ENCODE measurements around the gene FALEC. TPM values are rescaled to one million over a fixed set of nuclear protein-coding genes. Genes with fewer than 3 reads are reported as not detected.

FALEC gene
- total and polyA plus RNA-seq, 2 of the 8 experiments (the other 6 are each of a cell fraction or from before 2014, with no cell fraction given), result not detected

- Histone ChIP-seq H4K8ac (ENCODE audit: extremely low read depth, insufficient read depth, low read length) (no peak overlapping the region), H3K4ac (replicated peaks; ENCODE audit: insufficient read length, low read depth, low read length) (no peak overlapping the region), H3K79me1 (ENCODE audit: low read depth, low read length) (0 out of 2 replicates have a peak, but pooled peaks cover 3% of the 10 kb centered on the region), H4K5ac (ENCODE audit: insufficient read length, low read depth, low read length) (no peak overlapping the region), H2BK12ac (ENCODE audit: low read depth, low read length) (peak overlapping the region; percentile 64; the same call in 1 of the 2 replicates), H3K4me1 (replicated peaks in 1 of 4; ENCODE audit: control insufficient read depth in 3 of 4, insufficient read depth in 4 of 4, low read length in 3 of 4) (peaks cover 11 to 22% (median 18%) of the 10 kb centered on the region in 4 experiments), H2BK5ac (ENCODE audit: low read depth, low read length) (no peak overlapping the region), H2BK20ac (ENCODE audit: low read length) (no peak overlapping the region), H3K23me2 (ENCODE audit: low read depth, low read length) (peaks cover 7% of the 10 kb centered on the region), H3K18ac (ENCODE audit: extremely low read depth, low read length) (no peak overlapping the region), H3K36me3 (ENCODE audit: control insufficient read depth in 2 of 4, insufficient read depth in 4 of 4, low read length in 3 of 4) (peaks cover 0 to 4% (median 2%) of the 10 kb centered on the region in 4 experiments; a peak in 2 of 8 replicates), H2AFZ (ENCODE audit: low read length) (no peak overlapping the region), H3K9ac (replicated peaks in 1 of 4; ENCODE audit: extremely low read depth in 1 of 4, low read depth in 3 of 4, low read length in 3 of 4) (no peak overlapping the region), H3K27ac (ENCODE audit: low read depth, low read length) (no peak overlapping the region), H3K9me3 (ENCODE audit: insufficient read depth in 2 of 2, low read depth in 1 of 2, low read length in 1 of 2) (no peaks in the 10 kb centered on the region), H3K27me3 (replicated peaks in 1 of 4; ENCODE audit: control insufficient read depth in 3 of 4, extremely low read depth in 1 of 4, insufficient read depth in 3 of 4, low read length in 3 of 4) (no peaks in the 10 kb centered on the region), H3K23ac (ENCODE audit: insufficient read length) (no peak overlapping the region), H2AK5ac (ENCODE audit: low read depth, low read length) (no peak overlapping the region), H3K56ac (replicated peaks; ENCODE audit: insufficient read length, low read depth, low read length) (no peak overlapping the region), H2BK120ac (replicated peaks; ENCODE audit: low read depth, low read length) (no peak overlapping the region), H3K4me2 (ENCODE audit: insufficient read depth in 1 of 2, low read depth in 2 of 2, low read length in 2 of 2) (no peak overlapping the region), H3K79me2 (ENCODE audit: control insufficient read depth in 1 of 2, insufficient read depth in 2 of 2, low read length in 2 of 2) (peaks cover 0 to 17% of the 10 kb centered on the region in 2 experiments; a peak in 2 of 4 replicates), H4K91ac (replicated peaks; ENCODE audit: insufficient read length, low read length) (no peak overlapping the region), H3K14ac (ENCODE audit: insufficient read length) (no peak overlapping the region), H2BK15ac (ENCODE audit: low read length) (no peak overlapping the region), H3K4me3 (ENCODE audit: extremely low read depth in 1 of 4, insufficient read depth in 2 of 4, low read depth in 3 of 4, low read length in 4 of 4) (no peak overlapping the region), H4K20me1 (replicated peaks in 1 of 2; ENCODE audit: control insufficient read depth in 1 of 2, insufficient read depth in 2 of 2, low read length in 2 of 2) (peaks cover 0 to 6% of the 10 kb centered on the region in 2 experiments)
- FAIRE-seq, result no peak
- WGBS, 2 experiments (ENCODE audit: extremely low coverage in 1 of 2, insufficient coverage in 1 of 2, insufficient read length in 1 of 2, insufficient replicate concordance in 2 of 2, low coverage in 1 of 2, low lambda C conversion rate in 2 of 2, missing lambda C conversion rate in 1 of 2), result 94% methylated on average over 24 of the region's 28 CpGs; no CpG with 5 or more reads in 1 of the 2 experiments
- no peak for DNase-seq (ENCODE audit: low read depth in 1 of 2, low spot score in 2 of 2)
- CTCF ChIA-PET (ENCODE audit: partially characterized antibody), result interaction anchor here (0.6 to 13.7 kb wide), 24 partner anchors 9 to 231 kb away, joined by 3 to 210 read pairs (median 5); partner anchors contain the start of genes ADAMTSL4, FALEC, GOLPH3L and MCL1
- POLR2A ChIA-PET (ENCODE audit: partially characterized antibody), result interaction anchor here (1.0 to 43.7 kb wide), 6 partner anchors 8 to 415 kb away, joined by 3 to 1380 read pairs (median 42); partner anchors contain the start of genes ADAMTSL4, ENSA, FALEC and MCL1
- no peak for TF ChIP-seq EGR1 (IDR thresholded peaks at IDR 0.05; ENCODE audit: borderline replicate concordance, low read depth, low read length)
- no peak for TF ChIP-seq RXRA (IDR thresholded peaks at IDR 0.05; ENCODE audit: insufficient read depth, low read depth, low read length)
Observed at GRCh38 chr1:150558761-150559655, 43.5 kb downstream of the FALEC start.
